Measurements from ENCODE around the gene MSLN. TPM values are rescaled to one million over a fixed set of nuclear protein-coding genes. Genes with fewer than 3 reads are reported as not detected.
"Not testable (repeated sequence)": the region's sequence is repeated elsewhere in the genome, so short reads cannot be mapped to it uniquely, and the experiment has no call there.

MSLN gene
- polyA plus RNA-seq, 1 donor: 17.1 TPM

GRCh38 chr16:734981-735881 is 25.3 kb upstream of the MSLN start:
- DNase-seq: no peak

- no peak for DNase-seq
These were observed 24.5 kb upstream of the MSLN start for GRCh38 chr16:735982-736453.

- no peak for DNase-seq
These were observed 23.5 kb upstream of the MSLN start for GRCh38 chr16:736936-737481.

DNA sequence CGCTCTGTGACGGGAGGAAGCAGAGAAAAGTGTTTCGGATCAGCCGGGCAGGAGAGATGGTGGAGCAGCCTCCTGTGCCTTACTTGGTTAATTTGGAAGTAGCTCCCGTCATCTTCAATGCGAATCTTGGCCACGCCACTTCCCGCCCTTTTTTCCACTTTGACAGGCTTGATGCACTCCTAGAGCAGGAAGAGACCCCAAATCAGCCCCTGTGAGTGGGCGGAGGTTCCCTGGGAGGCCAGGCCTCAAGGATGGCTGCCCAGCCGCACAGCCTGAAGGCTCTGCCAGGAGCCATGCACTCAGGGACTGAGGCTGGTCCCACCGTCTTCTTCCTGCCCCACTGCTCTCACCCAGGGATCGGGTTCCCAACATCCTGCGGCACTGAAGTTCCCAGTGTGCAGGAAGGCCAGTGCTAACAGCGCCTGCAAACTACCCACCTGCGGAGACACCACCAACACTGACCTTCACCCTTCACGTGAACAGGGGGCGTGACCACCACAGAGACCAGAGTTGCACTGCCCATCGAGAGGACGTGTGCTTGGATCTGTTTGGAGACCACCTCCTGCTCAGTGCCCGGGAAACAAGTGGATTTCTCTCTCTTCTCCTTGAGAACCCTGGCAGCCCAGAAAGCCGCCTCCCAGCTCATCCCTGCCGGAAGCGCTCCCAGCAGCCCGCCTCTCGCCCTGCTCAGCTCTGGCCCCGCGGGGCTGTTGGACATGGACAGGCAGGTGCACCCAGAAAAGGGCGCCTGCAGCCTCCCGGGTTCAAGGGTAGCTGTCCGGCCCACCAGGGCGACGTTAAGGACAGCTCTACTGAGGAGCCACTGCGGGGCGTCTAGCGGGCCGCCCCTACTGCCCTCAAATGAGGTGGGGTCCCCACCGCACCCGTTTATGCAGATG is 20.7 kb upstream of the MSLN start:
- DNase-seq: no peak

GRCh38 chr16:740459-740763 is 20.1 kb upstream of the MSLN start:
- no peak for DNase-seq

GRCh38 chr16:740764-741505 is 19.6 kb upstream of the MSLN start, which contains the start of gene CIAO3:
Gene CIAO3, minus strand, starts transcription at chr16:740997. Its CDS starts 12 bp downstream, at chr16:740985.
- peak; percentile 84 for DNase-seq

GRCh38 chr16:741986-742629 is 18.4 kb upstream of the MSLN start:
- DNase-seq: no peak

DNA sequence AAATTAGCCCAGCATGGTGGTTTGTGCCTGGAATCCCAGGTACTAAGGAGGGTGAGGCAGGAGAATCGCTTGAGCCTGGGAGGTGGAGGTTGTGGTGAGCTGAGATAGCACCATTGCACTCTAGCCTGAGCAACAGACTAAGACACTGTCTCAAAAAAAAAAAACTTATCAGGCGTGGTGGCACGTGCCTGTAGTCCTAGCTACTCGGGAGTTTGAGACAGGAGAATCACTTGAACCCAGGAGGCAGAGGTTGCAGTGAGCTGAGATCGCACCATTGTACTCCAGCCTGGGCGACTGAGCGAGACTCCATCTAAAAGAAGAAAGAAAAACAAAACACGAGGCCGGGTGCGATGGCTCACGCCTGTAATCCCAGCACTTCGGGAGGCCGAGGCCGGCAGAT is 17.6 kb upstream of the MSLN start:
- DNase-seq: not testable (repeated sequence)

- no peak for DNase-seq
These were observed 16.6 kb upstream of the MSLN start for GRCh38 chr16:743794-744500.

DNA sequence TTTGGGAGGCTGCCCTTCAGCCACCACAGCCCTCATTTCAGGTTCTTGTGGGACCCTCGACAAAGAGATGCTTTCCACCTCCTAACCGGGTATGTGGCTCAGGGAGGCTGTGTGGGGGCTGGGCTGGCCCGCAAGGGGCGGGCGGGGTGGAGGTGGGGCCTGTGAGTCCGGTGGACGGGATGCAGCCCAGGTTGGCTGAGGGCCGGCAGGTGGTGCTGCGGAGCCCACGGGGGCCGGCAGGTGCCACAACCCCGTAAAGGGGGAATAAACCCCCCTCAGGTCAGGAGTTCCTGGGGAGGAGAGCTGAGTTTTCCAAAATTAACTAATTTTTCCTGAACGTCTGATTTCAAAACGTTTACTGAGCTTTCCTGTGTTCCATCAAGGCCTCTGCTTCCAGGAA is 14.8 kb upstream of the MSLN start:
- no peak for DNase-seq

GRCh38 chr16:746637-747036 is 13.9 kb upstream of the MSLN start:
- DNase-seq: no peak

DNA sequence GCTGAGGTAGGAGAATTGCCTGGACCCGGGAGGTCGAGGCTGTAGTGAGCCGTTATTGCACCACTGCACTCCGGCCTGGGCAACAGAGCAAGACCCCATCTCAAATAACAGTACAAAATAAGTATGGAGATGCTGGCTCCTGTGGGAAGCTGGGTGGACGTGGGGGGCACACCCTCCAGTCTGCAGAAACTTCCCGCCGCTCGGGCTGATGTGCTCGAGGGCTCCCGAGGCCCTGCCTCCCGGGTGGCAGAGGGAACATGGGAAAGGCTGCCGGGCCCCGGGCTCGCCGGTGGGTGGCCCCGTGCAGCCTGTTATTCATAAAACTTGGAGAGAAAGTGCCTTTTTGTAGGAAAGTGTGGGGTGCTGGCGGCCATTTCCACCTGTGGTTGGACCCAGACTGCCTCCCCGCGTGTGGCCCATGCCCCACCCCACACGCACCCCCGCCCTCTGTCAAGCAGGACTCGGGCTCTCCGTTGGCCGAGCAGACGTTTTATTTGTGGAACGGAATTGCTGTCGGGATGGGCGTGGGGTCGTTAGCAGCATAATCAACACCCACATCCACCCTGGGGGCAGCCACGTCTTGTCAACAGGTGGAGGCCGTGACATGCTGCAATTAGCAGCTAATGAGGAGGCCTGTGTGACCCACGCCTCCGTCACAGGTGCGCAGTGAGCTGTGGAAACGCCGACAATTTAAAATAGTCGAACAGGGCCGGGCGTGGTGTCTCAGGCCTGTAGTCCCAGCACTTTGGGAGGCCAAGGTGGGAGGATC is 12.4 kb upstream of the MSLN start:
- DNase-seq: no peak

- DNase-seq: no peak
These were observed 11.5 kb upstream of the MSLN start for GRCh38 chr16:749010-749409.

DNA sequence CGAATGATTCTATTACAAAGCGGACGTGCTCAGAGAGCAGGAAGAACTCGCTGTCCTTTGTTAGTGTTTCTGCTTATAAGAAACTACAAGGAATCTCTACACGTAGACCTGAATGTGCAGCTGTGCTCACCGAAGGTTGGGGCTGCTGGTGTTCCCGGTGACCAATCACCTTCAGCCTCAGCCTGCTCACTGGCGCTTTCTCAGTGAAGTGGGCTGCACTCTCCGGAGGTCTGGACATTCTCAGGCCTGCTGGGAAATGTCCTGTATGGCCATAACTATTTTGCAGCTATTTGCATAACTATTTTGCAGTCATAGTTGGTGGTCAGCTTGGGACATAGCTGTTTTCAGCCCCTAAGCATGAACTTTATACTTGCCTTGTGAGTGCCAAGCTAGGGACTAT is 10.0 kb upstream of the MSLN start:
- DNase-seq: no peak

DNA sequence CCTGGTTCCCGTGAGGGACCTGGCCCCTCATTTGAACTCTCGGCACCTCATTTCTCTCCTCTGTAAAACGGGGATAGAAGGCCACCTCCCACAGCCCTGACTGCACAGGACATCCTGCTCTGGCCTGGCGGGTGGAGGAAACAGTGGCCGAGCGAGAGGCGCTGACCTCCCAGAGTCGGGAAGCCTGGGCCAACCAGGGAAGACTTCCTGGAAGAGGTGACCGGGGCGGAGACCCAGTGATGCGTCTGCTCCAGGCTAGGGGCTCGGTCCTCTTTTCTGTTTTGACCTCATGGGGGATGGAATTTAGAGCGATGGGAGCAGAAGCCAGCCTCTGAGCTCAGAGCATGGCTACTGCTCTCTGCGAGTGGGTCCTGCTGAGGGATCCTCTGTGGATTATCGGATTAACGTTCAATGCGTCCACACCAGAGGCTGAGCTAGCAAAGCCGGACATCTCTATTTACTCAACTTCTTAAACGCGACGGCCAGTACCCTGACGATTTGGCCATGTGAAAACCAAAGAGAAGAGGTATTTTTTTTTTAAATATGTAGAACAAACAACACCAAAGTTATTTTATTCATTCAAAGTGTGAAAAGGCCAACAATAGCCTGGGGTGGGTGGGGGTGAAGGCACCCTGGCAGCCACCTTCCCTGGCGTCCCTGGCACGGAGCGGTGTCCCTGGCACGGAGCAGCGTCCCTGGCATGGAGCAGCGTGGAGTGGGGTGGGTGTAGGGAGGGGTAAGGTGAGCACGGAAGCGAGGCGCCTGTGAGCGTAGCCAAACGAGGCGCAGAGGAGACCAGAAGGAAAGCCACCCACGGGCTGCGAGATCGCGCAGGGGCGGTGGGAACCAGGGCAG is 9.2 kb upstream of the MSLN start:
- DNase-seq: no peak

DNA sequence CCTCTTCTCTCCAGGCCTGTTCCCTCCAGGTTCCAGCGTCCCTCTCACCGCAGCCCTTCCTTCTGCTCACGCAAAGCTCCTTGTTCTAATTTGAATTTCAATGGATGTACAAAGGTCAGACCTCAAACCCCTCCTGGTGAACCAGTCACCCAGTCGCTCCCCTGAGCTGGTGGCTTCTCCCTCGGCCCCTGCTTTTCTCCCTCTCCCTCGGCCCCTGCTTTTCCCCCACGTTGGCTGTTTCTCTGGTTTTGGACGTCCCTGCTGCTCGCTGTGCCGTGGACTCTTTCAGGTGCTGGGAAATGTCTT is 8.6 kb upstream of the MSLN start:
- no peak for DNase-seq

DNA sequence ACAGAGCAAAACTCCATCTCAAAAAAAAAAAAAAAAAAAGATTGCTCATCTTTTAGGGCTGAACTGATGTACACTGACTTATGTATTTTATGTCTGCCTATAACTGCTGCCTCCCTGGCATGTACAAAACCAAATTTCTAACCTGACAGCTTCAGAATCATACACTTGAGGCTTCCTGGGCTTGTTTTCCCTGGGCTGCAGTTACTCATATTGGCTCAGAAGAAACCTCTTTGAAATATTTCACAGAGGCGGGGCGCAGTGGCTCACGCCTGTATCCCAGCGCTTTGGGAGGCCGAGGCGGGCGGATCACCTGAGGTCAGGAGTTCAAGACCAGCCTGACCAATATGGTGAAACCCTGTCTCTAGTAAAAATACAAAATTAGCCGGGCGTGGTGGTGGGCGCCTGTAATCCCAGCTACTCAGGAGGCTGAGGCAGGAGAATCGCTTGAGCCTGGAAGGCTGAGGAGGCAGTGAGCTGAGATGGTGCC is 6.4 kb upstream of the MSLN start:
- not testable (repeated sequence) for DNase-seq

- DNase-seq: no peak
These were observed 5.9 kb upstream of the MSLN start for GRCh38 chr16:754656-755055.

DNA sequence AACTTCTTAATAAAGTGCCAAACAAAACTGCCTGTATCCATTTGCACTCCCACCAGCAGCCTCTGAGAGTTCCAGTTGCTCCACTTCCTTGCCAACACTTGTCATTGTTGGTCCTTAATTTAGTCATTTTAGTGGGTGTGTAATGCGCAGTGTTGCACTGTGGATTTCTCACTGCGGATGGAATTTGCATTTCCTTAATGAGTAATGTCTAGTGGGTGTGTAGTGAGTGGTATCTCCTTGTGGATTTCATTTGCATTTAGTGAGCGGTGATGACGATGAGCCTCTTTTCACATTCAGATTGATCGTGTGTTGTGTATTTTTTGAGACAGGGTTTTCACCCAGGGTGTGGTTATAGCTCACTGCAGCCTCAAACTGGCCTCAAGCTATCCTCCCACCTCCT is 4.1 kb upstream of the MSLN start:
- no peak for DNase-seq

Measured in left kidney (tissue), 2 donors.